ENCODE results near the gene HNRNPH2.

The HNRNPH2 gene

GRCh38 chrX:101394372-101394771 is 13.7 kb upstream of the HNRNPH2 start:
- no peak for DNase-seq (ENCODE audit: insufficient read length, low spot score)
- FAIRE-seq, result no peak

- DNase-seq (ENCODE audit: insufficient read length, low spot score) (no peak), FAIRE-seq (no peak)
These were observed 12.2 kb upstream of the HNRNPH2 start for GRCh38 chrX:101395789-101396188.

GRCh38 chrX:101397779-101398178 is 10.2 kb upstream of the HNRNPH2 start:
- DNase-seq (ENCODE audit: insufficient read length, low spot score), result no peak
- FAIRE-seq, result no peak

GRCh38 chrX:101398694-101399093 is 9.3 kb upstream of the HNRNPH2 start:
- no peak for FAIRE-seq
- no peak for DNase-seq (ENCODE audit: insufficient read length, low spot score)

GRCh38 chrX:101399825-101400224 is 8.2 kb upstream of the HNRNPH2 start:
- FAIRE-seq, result no peak
- DNase-seq (ENCODE audit: insufficient read length, low spot score), result no peak

GRCh38 chrX:101407167-101407747 is 765 bp upstream of the HNRNPH2 start:
- FAIRE-seq (no peak), DNase-seq (ENCODE audit: insufficient read length, low spot score) (no peak)

- FAIRE-seq (no peak), DNase-seq (ENCODE audit: insufficient read length, low spot score) (no peak)
These were observed 465 bp downstream of the HNRNPH2 start for GRCh38 chrX:101408532-101408841.

GRCh38 chrX:101409043-101409442 is 1.0 kb downstream of the HNRNPH2 start:
- DNase-seq (ENCODE audit: insufficient read length, low spot score) (no peak), FAIRE-seq (no peak)

- FAIRE-seq, result no peak
These were observed 2.4 kb downstream of the HNRNPH2 start for GRCh38 chrX:101410461-101410860.

GRCh38 chrX:101411984-101412383 is 4.0 kb downstream of the HNRNPH2 start:
- no peak for FAIRE-seq

More at GRCh38 chrX:101410461-101410860, 2.4 kb downstream of the HNRNPH2 start:
- DNase-seq (ENCODE audit: insufficient read length, low spot score), result no peak

GRCh38 chrX:101415180-101416145 is 7.4 kb downstream of the HNRNPH2 start:
- FAIRE-seq (no peak), DNase-seq (ENCODE audit: insufficient read length, low spot score) (no peak)

More at GRCh38 chrX:101411984-101412383, 4.0 kb downstream of the HNRNPH2 start:
- no peak for DNase-seq (ENCODE audit: insufficient read length, low spot score)

- no peak for DNase-seq (ENCODE audit: insufficient read length, low spot score)
- FAIRE-seq, result no peak
These were observed 8.7 kb downstream of the HNRNPH2 start for GRCh38 chrX:101416691-101417090.

- no peak for FAIRE-seq
- DNase-seq (ENCODE audit: insufficient read length, low spot score), result no peak
These were observed 9.2 kb downstream of the HNRNPH2 start for GRCh38 chrX:101417190-101417589.

GRCh38 chrX:101417981-101418841 is 10.2 kb downstream of the HNRNPH2 start:
- DNase-seq (ENCODE audit: insufficient read length, low spot score) (no peak), FAIRE-seq (no peak)

- FAIRE-seq, result no peak
- no peak for DNase-seq (ENCODE audit: insufficient read length, low spot score)
These were observed 11.5 kb downstream of the HNRNPH2 start for GRCh38 chrX:101419489-101419888.

- no peak for DNase-seq (ENCODE audit: insufficient read length, low spot score)
- FAIRE-seq, result no peak
These were observed 19.9 kb downstream of the HNRNPH2 start for GRCh38 chrX:101427954-101428353.

- no peak for DNase-seq (ENCODE audit: insufficient read length, low spot score)
- no peak for FAIRE-seq
These were observed 21.9 kb downstream of the HNRNPH2 start for GRCh38 chrX:101429934-101430333.

GRCh38 chrX:101430457-101431078 is 22.5 kb downstream of the HNRNPH2 start:
- FAIRE-seq, result no peak
- no peak for DNase-seq (ENCODE audit: insufficient read length, low spot score)

GRCh38 chrX:101442085-101442484 is 34.1 kb downstream of the HNRNPH2 start:
- no peak for FAIRE-seq
- no peak for DNase-seq (ENCODE audit: insufficient read length, low spot score)

- DNase-seq (ENCODE audit: insufficient read length, low spot score), result no peak
- FAIRE-seq, result no peak
These were observed 41.3 kb downstream of the HNRNPH2 start for GRCh38 chrX:101449279-101449678.

- DNase-seq (ENCODE audit: insufficient read length, low spot score), result no peak
- no peak for FAIRE-seq
These were observed 42.1 kb downstream of the HNRNPH2 start for GRCh38 chrX:101450085-101450484.
